Measurements from ENCODE around the gene MYO1A.
"Not testable (repeated sequence)": the region's sequence is repeated elsewhere in the genome, so short reads cannot be mapped to it uniquely, and the experiment has no call there.

Gene MYO1A

GRCh38 chr12:57087691-57088353 lies 37.9 kb upstream of the MYO1A start:
- in situ Hi-C loops (cut with HindIII; ENCODE audit: low sequenced_read_pairs): no loop called here

GRCh38 chr12:57087010-57087690 lies 37.2 kb upstream of the MYO1A start:
- in situ Hi-C loops (cut with HindIII; ENCODE audit: low sequenced_read_pairs): no loop called here

- in situ Hi-C loops (cut with HindIII; ENCODE audit: low sequenced_read_pairs): no loop called here
These were observed 36.6 kb upstream of the MYO1A start for GRCh38 chr12:57086493-57087009.

GRCh38 chr12:57085999-57086492 lies 36.1 kb upstream of the MYO1A start:
- in situ Hi-C loops (cut with HindIII; ENCODE audit: low sequenced_read_pairs): no loop called here

- in situ Hi-C loops (cut with HindIII; ENCODE audit: low sequenced_read_pairs): no loop called here
These were observed 30.9 kb upstream of the MYO1A start for GRCh38 chr12:57080855-57081254.

GRCh38 chr12:57079821-57080220 lies 29.9 kb upstream of the MYO1A start:
- in situ Hi-C loops (cut with HindIII; ENCODE audit: low sequenced_read_pairs): no loop called here

GRCh38 chr12:57078519-57079404 lies 28.8 kb upstream of the MYO1A start, which contains the start of gene NEMP1:
Gene NEMP1, minus strand, starts transcription at chr12:57078791. Its CDS starts 46 bp downstream, at chr12:57078745.
- in situ Hi-C loops (cut with HindIII; ENCODE audit: low sequenced_read_pairs): no loop called here

- in situ Hi-C loops (cut with HindIII; ENCODE audit: low sequenced_read_pairs): not testable (repeated sequence)
These were observed 23.9 kb upstream of the MYO1A start for GRCh38 chr12:57073566-57074450.

GRCh38 chr12:57072661-57073060 lies 22.7 kb upstream of the MYO1A start:
- in situ Hi-C loops (cut with HindIII; ENCODE audit: low sequenced_read_pairs): no loop called here

GRCh38 chr12:57069523-57069922 lies 19.6 kb upstream of the MYO1A start:
- in situ Hi-C loops (cut with HindIII; ENCODE audit: low sequenced_read_pairs): loop anchor here (10.0 kb wide), 1 partner anchor 55 kb away; the partner anchor contains the start of gene LRP1

- in situ Hi-C loops (cut with HindIII; ENCODE audit: low sequenced_read_pairs): loop anchor here (10.0 kb wide), 1 partner anchor 59 kb away; the partner anchor contains the start of gene LRP1
These were observed 16.3 kb upstream of the MYO1A start for GRCh38 chr12:57066245-57066644.

GRCh38 chr12:57063991-57064685 lies 14.2 kb upstream of the MYO1A start:
- in situ Hi-C loops (cut with HindIII; ENCODE audit: low sequenced_read_pairs): loop anchor here (10.0 kb wide), 1 partner anchor 61 kb away; the partner anchor contains the start of gene LRP1

GRCh38 chr12:57058454-57058853 lies 8.5 kb upstream of the MYO1A start:
- in situ Hi-C loops (cut with HindIII; ENCODE audit: low sequenced_read_pairs): no loop called here

- in situ Hi-C loops (cut with HindIII; ENCODE audit: low sequenced_read_pairs): no loop called here
These were observed 7.3 kb upstream of the MYO1A start for GRCh38 chr12:57057067-57057751.

GRCh38 chr12:57055824-57056223 lies 5.9 kb upstream of the MYO1A start:
- in situ Hi-C loops (cut with HindIII; ENCODE audit: low sequenced_read_pairs): no loop called here

GRCh38 chr12:57053901-57054300 lies 4.0 kb upstream of the MYO1A start:
- in situ Hi-C loops (cut with HindIII; ENCODE audit: low sequenced_read_pairs): not testable (repeated sequence)

- in situ Hi-C loops (cut with HindIII; ENCODE audit: low sequenced_read_pairs): not testable (repeated sequence)
These were observed 3.2 kb upstream of the MYO1A start for GRCh38 chr12:57053146-57053545.

- in situ Hi-C loops (cut with HindIII; ENCODE audit: low sequenced_read_pairs): no loop called here
These were observed 1.1 kb upstream of the MYO1A start for GRCh38 chr12:57051011-57051410.

- in situ Hi-C loops (cut with HindIII; ENCODE audit: low sequenced_read_pairs): no loop called here
These were observed 846 bp downstream of the MYO1A start for GRCh38 chr12:57049119-57049446.

Data from DLD1 (cell line).